ENCODE measurements around the gene QKI. TPM values are rescaled to one million over a fixed set of nuclear protein-coding genes. Genes with fewer than 3 reads are reported as not detected.

Gene QKI
- 179 and 243 TPM in 2 replicates for total RNA-seq

DNA sequence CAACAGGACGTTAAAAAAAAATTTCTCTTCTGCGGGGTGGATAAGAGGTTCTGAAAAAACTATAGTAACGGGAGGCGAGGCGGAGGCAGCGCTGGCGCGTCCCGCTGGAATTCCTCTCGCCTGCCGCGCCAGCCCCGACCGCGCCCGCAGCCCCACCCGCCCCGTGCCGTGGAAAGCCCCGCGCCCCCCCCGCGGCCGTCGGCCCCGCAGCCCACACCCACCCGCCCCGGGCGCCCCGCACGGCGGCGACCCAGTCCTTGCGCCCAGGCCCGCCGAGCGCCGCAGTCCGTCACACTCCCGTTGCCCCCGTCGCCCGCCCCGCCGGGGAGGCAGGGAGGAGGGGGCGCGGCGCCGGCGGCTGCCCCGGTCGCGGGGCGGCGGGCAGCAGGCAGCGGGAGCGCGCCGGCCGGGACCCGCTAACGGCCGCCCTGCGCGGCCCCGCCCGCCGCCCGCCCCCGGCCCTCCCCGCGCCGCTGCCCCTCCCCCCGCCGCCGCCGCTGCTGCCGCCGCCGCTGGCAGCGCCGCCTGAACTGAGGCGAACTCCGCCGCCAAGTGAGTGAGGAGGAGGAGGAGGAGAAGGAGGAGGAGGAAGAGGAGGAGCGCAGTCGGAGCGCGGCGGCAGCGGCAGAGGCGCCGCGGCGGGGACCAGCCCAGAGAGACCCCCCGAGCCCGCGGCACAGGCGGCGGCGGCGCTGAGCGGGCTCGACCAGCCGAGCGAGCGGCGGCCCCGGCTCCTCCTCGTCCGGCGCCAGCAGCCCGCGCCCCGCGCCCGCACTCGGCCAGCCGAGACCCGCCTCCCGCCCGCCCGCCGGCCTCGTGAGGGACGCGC lies at the start of gene QKI:
Gene QKI (plus strand): TSS at position 602 of the 829 bp plus-strand sequence. CDS start 476 bp downstream, outside the sequence.

